ENCODE results near the gene OTUD7B.
"Not testable (repeated sequence)": the region's sequence is repeated elsewhere in the genome, so short reads cannot be mapped to it uniquely, and the experiment has no call there.

Gene OTUD7B

GRCh38 chr1:150010393-150011115 is at the start of gene OTUD7B:
Gene OTUD7B (minus strand): TSS chr1:150010726. CDS start chr1:149977510, 33,216 bp downstream.
- DNase-seq (ENCODE audit: low read depth) = peak; percentile 63

- DNase-seq (ENCODE audit: low read depth) = no peak
Measured at GRCh38 chr1:150060260-150060659, 49.7 kb upstream of the OTUD7B start.

DNA sequence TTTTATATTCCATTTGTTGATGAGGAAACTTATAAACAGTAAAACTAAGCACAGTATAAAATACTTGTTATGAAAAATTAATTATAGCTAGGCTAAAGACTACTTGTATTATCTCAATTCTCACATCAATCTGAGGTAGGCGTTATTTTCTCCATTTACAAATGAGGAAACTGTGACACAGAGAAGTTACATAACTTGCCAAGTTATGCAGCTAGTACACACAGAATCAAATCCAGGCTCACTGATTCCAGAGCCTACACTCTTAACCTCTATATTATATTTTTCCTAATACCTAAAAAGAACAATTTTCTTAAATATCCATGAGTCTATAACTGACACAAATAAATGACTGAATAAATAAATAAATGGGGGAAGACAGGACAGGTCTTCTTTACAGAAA is 45.9 kb upstream of the OTUD7B start:
- DNase-seq (ENCODE audit: low read depth) = no peak

DNA sequence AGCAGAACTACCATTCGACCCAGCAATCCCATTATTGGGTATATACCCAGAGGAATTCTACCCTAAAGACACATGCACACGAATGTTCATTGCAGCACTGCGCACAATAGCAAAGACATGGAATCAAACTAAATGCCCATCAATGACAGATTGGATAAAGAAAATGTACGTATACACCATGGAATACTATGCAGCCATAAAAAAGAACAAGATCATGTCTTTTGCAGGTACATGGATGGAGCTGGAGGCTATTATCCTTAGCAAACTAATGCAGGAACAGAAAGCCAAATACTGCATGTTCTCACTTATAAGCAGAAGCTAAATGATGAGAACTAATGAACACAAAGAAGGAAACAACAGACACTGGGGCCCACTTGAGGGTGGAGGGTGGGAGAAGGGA is 45.0 kb upstream of the OTUD7B start:
- DNase-seq (ENCODE audit: low read depth) = not testable (repeated sequence)

- no peak for DNase-seq (ENCODE audit: low read depth)
Measured at GRCh38 chr1:150053926-150054325, 43.4 kb upstream of the OTUD7B start.

DNA sequence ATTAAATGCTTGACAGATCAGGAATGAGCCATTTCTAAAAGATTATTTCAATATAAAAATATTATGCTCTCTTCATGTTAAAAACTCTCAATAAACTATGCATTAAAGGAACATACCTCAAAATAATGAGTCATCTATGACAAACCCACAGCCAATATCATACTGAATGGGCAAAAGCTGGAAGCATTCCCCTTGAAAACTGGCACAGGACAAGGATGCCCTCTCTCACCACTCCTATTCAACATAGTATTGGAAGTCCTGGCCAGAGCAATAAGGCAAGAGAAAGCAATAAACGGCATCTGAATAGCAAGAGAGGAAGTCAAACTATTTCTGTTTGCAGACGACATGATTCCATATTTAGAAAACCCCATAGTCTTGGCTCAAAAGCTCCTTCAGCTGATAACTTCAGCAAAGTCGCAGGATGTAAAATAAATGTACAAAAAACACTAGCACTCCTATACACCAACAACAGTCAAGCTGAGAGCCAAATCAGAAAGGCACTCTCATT is 41.4 kb upstream of the OTUD7B start:
- not testable (repeated sequence) for DNase-seq (ENCODE audit: low read depth)

- DNase-seq (ENCODE audit: low read depth) = no peak
Measured at GRCh38 chr1:150051089-150051373, 40.5 kb upstream of the OTUD7B start.

GRCh38 chr1:150049926-150050325 is 39.4 kb upstream of the OTUD7B start:
- no peak for DNase-seq (ENCODE audit: low read depth)

DNA sequence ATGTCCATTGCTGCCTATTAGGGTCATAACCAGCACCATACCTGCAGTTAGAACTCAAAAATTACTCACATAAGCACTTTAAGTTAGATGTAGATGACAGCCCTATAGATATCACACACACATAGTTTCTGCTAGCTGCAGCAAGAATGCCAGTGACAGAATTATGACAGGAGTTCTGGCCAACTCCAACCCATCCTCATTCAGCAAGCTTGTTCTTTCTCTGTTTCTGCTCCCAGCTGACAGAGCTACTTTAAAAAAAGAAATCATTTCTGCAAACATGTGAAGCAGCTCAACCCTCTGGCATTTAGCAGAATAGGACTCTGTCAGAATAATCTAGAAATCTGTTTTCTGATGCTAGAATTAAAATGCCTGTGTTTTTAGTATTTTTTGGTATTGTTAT is 23.8 kb upstream of the OTUD7B start:
- no peak for DNase-seq (ENCODE audit: low read depth)

DNA sequence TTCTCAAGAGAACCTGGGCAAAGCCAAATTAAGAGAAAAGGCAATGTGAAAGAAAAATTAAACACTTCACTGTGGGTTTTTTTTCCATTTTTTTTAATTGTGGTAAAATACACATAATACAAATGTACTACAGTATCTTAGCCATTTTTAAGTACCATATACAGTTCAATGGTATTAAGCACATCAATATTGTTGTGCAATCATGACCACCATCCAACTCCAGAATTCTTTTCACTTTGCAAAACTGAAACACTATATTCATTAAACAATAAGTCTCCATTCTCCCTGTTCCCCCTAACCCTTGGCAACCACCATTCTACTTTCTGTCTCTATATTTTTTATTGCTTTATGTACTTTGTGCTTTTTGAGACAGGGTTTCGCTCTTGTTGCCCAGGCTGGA is 17.8 kb upstream of the OTUD7B start:
- no peak for DNase-seq (ENCODE audit: low read depth)

- DNase-seq (ENCODE audit: low read depth) = no peak
Measured at GRCh38 chr1:150024156-150024555, 13.6 kb upstream of the OTUD7B start.

DNA sequence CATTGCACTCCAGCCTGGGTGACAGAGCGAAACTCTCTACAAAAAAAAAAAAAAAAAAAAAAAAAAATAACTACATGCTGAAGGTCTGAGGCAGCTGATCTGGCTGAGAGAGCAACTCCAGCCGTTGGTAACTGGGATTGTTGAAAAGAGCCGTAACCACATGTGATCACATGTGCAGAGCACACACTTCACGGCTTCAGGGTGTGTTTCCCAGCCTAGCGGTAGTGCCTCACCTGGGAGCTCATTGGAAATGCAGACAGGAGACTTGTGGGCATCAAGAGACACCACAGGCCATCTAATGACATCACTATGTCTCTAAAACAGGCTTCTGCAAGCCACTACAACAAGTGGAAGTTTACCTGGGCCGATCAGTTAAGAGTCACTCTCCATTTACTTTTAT is 11.8 kb upstream of the OTUD7B start:
- no peak for DNase-seq (ENCODE audit: low read depth)

GRCh38 chr1:150021191-150021694 is 10.7 kb upstream of the OTUD7B start:
- no peak for DNase-seq (ENCODE audit: low read depth)

- DNase-seq (ENCODE audit: low read depth) = no peak
Measured at GRCh38 chr1:150020711-150021110, 10.2 kb upstream of the OTUD7B start.

DNA sequence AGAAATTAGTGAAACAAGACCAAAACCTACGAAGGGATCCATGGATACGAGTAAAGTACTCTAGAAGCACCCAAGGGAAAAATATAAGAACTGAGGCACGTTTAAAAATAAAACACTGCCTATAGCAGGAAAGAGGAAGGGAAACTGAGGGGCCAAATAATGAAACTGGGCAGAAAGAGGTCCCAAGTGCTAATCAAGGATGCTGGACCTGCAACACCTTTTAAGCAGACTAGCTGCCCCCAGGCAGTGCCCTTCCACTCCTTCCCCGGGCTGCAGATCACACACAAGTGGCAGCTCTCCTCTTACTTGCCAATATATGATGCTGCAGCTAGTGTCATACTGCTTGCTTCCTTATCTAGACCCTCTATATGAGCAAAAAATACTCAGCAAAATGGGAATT is 7.6 kb upstream of the OTUD7B start:
- DNase-seq (ENCODE audit: low read depth) = no peak

DNA sequence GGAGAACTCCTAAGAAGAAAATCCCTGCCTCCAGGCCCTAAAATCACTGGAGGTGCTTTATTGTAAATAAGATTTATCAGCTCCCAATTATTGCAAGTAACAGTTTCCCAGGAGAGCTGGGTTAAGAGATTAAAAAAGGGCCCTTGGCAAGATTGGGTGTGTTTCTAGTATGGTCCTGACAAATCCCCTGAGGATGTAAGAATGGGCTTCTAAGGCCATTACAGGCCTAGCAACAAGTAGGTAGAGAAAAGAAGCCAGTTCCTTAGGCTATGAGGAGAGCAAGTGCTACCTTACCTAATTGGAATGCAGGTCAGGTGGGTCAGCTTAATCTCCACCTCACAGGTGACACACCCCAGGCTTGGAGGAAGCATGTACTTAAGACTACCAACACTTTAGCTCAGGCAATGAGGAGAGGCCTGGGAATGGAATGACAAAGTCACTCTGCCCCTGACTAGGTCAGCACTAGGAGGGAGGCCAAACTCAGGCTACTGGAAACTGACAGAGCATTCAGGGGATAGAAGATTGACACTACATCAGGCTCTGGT is 6.8 kb upstream of the OTUD7B start:
- no peak for DNase-seq (ENCODE audit: low read depth)

GRCh38 chr1:150015651-150016131 is 5.2 kb upstream of the OTUD7B start:
- DNase-seq (ENCODE audit: low read depth) = no peak

- DNase-seq (ENCODE audit: low read depth) = no peak
Measured at GRCh38 chr1:150012611-150013010, 2.1 kb upstream of the OTUD7B start.

- DNase-seq (ENCODE audit: low read depth) = peak; percentile 29
Measured at GRCh38 chr1:150009604-150010392, 728 bp downstream of the OTUD7B start.

DNA sequence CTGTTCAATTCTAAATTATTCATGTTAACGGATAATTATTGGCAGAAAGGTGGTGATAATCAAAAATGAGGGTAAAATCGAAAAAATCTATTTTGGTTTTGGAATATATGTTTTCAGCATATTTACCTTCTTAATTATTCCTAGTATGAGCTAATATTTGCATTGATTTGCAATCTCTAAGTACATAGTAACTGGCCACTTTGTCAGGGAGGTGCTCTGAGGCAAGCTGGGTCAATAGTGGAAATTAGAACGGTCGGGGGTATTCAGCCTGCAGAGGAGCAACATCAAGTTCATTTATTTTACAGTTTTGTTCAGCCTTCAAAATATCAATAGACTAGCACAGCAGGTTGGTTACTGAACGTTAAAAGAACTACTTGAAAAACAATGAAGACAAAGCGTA is 1.8 kb downstream of the OTUD7B start:
- DNase-seq (ENCODE audit: low read depth) = no peak

DNA sequence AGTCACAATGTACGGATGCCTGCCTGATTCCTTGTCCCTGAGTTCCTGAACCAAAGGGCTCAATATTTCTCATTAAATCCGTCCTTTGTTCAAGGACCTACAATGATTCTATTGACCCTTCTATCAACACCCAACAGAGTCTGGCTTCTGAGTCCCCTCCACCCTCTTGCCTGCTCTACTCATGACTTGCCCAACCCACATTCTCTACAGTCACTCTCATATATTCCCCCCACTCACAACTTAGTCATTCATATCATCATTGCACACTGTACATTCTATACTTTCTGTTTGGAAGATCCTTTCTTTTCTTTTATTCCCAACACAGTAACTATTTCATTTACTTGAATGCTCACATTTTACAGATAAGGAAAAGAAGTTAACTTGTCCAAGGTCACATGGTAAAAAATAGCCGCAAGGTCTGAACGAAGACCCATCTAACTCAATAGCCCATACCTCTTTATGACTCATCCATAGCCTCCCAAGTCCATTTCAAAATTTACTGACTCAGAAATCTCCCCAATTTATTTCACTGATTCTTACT is 3.6 kb downstream of the OTUD7B start:
- DNase-seq (ENCODE audit: low read depth) = no peak

DNA sequence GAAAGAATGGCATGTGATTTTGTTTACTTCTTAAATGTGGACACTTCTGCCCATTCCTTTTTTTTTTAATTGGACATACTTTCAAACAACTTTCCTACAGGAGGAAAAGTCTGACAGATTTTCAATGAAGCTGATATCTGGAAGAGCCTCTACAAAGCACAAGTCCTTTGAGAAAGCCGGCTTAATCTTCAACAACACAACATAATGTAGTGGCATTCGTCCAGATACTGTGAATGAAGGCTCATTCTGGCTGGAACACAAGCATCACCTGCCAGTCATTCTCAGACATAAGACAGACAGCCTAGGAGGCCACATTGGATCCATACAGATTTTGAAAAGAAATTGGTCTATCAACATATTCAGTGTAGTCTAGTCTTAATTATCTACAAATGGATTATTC is 4.9 kb downstream of the OTUD7B start:
- no peak for DNase-seq (ENCODE audit: low read depth)

GRCh38 chr1:150003801-150004200 is 6.7 kb downstream of the OTUD7B start:
- no peak for DNase-seq (ENCODE audit: low read depth)

Measured in stimulated activated CD8-positive, alpha-beta memory T cell treated with anti-CD3 and anti-CD28 coated beads, Interleukin-12 subunit alpha, Interleukin-12 subunit beta, amount 100 ng/mL, for 4 hours (primary cell).